Karpas-422 (cell line): ENCODE results near the gene CNTN2. TPM values are rescaled to one million over a fixed set of nuclear protein-coding genes. Genes with fewer than 3 reads are reported as not detected.

Experiments used
- DNase-seq: peaks from one replicate; pipeline ENCODE4 v3.0.0-alpha.2; 2015
- H2AFZ ChIP-seq: fragments of 200-600 bp; sonication (generic); 2 replicates; pipeline ENCODE4 v1.6.1; 2014; ENCODE audit warnings: antibody characterized with exemption, low read length, mixed read lengths
- H3K27ac ChIP-seq: fragments of 200-600 bp; sonication (generic); 2 replicates; pipeline ENCODE4 v1.5.1; 2014; ENCODE audit warnings: mild to moderate bottlenecking, low read length, moderate library complexity
- H3K27me3 ChIP-seq: fragments of 200-600 bp; sonication (generic); 2 replicates; pipeline ENCODE4 v1.6.1; 2014; ENCODE audit warnings: low read length, mixed read lengths
- H3K36me3 ChIP-seq: fragments of 200-600 bp; sonication (generic); 2 replicates; pipeline ENCODE4 v1.6.1; 2014; ENCODE audit warnings: low read length, mixed read lengths; ENCODE audit not compliant: insufficient read depth
- H3K4me1 ChIP-seq: fragments of 200-600 bp; sonication (generic); 2 replicates; pipeline ENCODE4 v1.6.1; 2014; ENCODE audit warnings: mild to moderate bottlenecking, low read length, mixed read lengths
- H3K4me2 ChIP-seq: fragments of 200-600 bp; sonication (generic); 2 replicates; pipeline ENCODE4 v1.6.1; 2014; ENCODE audit warnings: low read length, low read depth, mild to moderate bottlenecking; ENCODE audit not compliant: poor library complexity, severe bottlenecking
- H3K4me3 ChIP-seq: fragments of 200-600 bp; sonication (generic); 2 replicates; pipeline ENCODE4 v1.5.1; 2014; ENCODE audit warnings: mild to moderate bottlenecking, antibody characterized with exemption, low read length, mixed read lengths
- H3K79me2 ChIP-seq: fragments of 200-600 bp; sonication (generic); 2 replicates; pipeline ENCODE4 v1.6.1; 2014; ENCODE audit warnings: mild to moderate bottlenecking, low read length, mixed read lengths
- H3K9ac ChIP-seq: fragments of 200-600 bp; sonication (generic); 2 replicates; pipeline ENCODE4 v1.6.0; 2014; ENCODE audit warnings: low read length
- H3K9me2 ChIP-seq: fragments of 200-600 bp; sonication (generic), shearing (Covaris generic); replicated peaks from 2 replicates; pipeline ENCODE4 v1.6.0; 2014; ENCODE audit warnings: mild to moderate bottlenecking, low read length, moderate library complexity; ENCODE audit not compliant: insufficient read depth
- H3K9me3 ChIP-seq: fragments of 300-700, 200-600 bp; sonication (generic); 2 replicates; pipeline ENCODE4 v1.6.1; 2014; ENCODE audit warnings: low read length, mixed read lengths
- H4K20me1 ChIP-seq: fragments of 200-600 bp; sonication (generic); 2 replicates; pipeline ENCODE4 v1.6.1; 2014; ENCODE audit warnings: mild to moderate bottlenecking, antibody characterized with exemption, low read length, low read depth; ENCODE audit not compliant: insufficient read depth
- total RNA-seq: library from RNA; depleted of rRNA; stranded (reverse); fragments of >200 nt; shearing (Covaris generic); gene quantifications from 2 replicates; pipeline ENCODE4 v1.2.3, GENCODE V29; 2014; ENCODE audit warnings: low replicate concordance

CNTN2 gene
- total RNA-seq, 1 experiment from 2014 or later = not detected

DNA sequence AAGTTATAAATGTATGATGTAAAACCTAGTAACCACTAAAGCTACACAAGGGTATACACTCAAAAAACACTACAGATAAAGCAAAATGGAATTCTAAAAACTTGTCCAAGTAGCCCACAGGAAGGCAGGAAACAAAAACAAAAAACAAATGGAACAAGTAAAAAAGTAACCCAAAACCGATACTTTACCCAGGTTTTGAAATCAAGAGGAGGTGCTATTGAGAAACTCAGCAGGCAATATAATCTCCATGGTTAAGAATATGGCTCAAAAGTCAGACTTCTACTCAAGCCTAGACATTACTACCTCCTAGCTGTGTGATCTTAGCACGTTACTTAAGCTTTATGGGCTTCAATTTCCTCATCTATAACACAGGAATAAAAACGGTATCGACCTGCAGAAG is 65.5 kb downstream of the CNTN2 start:
- Histone ChIP-seq H3K4me2 (peak overlapping the region; percentile 46), H4K20me1 (no peaks in the 10 kb centered on the region), H3K9me3 (no peaks in the 10 kb centered on the region), H3K4me1 (peaks cover 36% of the 10 kb centered on the region), H3K4me3 (no peak overlapping the region), H3K9me2 (no peaks in the 10 kb centered on the region), H3K9ac (no peak overlapping the region), H3K27me3 (no peaks in the 10 kb centered on the region), H3K27ac (peak overlapping the region; percentile 76), H3K36me3 (peaks cover 50% of the 10 kb centered on the region), H3K79me2 (peaks cover 68% of the 10 kb centered on the region), H2AFZ (no peak overlapping the region)
- no peak for DNase-seq

DNA sequence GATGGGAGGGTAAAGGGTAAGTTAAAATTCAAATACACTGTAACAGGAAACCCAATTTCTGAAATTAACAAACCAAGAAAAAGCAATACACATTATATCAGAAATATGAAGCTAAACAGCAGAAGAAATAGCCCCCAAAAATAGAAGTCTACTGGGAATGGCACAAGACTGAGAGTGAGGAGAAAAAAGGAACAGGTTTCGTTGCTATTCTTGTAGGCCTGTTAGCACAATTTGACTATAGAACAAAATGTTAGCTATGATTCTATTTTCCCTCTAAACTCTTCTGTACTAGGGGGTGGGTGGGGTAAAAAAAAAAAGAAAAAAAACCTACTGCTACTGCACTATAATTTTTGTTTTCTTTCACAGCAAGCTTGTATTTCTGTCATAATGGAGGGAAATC is 66.3 kb downstream of the CNTN2 start:
- Histone ChIP-seq H3K4me1 (peaks cover 36% of the 10 kb centered on the region), H3K36me3 (peaks cover 51% of the 10 kb centered on the region), H3K27me3 (no peaks in the 10 kb centered on the region), H3K4me2 (peak overlapping the region; percentile 46), H3K79me2 (peaks cover 74% of the 10 kb centered on the region), H3K4me3 (peak overlapping the region; percentile 6; the same call in 1 of the 2 replicates), H4K20me1 (no peaks in the 10 kb centered on the region), H2AFZ (no peak overlapping the region), H3K9me3 (no peaks in the 10 kb centered on the region), H3K9me2 (no peaks in the 10 kb centered on the region), H3K9ac (0 out of 2 replicates have a peak overlapping the region, but pooled peaks have one; percentile 31), H3K27ac (peak overlapping the region; percentile 76)
- DNase-seq = peak; percentile 45

DNA sequence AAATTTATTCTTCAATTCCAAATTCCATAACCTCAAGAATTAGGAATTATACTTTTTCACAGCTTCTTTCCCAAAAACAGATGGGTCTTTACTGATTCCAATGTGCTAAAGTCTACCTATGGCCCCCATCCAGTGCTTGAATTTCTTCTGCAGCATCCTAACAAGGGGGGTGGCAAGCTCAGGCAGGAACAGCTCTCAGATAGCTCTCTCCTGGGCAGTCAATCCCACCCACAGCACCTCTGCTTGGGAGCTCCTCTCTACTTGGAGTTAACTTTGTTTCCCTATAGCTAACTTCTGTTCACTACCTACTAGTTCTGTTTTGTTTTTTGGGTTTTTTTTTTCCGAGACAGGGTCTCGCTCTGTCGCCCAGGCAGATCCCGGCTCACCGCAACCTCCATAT is 66.7 kb downstream of the CNTN2 start:
- Histone ChIP-seq H3K4me2 (peak overlapping the region; percentile 46), H3K4me3 (peak overlapping the region; percentile 6; the same call in 1 of the 2 replicates), H3K27ac (peak overlapping the region; percentile 76), H3K36me3 (peaks cover 56% of the 10 kb centered on the region), H2AFZ (no peak overlapping the region), H3K4me1 (peaks cover 36% of the 10 kb centered on the region), H4K20me1 (no peaks in the 10 kb centered on the region), H3K9me2 (no peaks in the 10 kb centered on the region), H3K27me3 (no peaks in the 10 kb centered on the region), H3K9me3 (no peaks in the 10 kb centered on the region), H3K9ac (peak overlapping the region; percentile 31; the same call in 1 of the 2 replicates), H3K79me2 (peaks cover 76% of the 10 kb centered on the region)
- DNase-seq = no peak

DNA sequence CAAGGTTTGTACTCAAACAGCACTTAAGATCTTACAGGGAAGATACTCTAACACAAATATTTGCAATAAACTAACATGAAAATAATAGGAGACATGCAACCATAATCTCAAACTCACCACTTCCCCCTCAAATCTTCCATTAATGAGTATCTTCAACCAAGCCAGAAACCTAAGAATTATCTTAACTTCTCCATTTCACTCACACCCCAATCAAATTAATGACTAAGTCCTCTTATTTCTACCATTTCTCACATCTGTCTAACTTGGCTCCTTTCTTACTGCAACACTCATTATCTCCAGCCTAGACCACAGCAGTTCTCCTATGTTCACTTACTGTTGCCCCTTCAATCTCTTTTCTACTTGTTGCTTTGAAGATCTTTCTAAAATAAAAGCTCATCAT is 68.3 kb downstream of the CNTN2 start:
- Histone ChIP-seq H3K9me2 (no peaks in the 10 kb centered on the region), H2AFZ (no peak overlapping the region), H3K4me3 (no peak overlapping the region), H3K27me3 (no peaks in the 10 kb centered on the region), H4K20me1 (no peaks in the 10 kb centered on the region), H3K4me1 (peaks cover 36% of the 10 kb centered on the region), H3K4me2 (no peak overlapping the region), H3K36me3 (peaks cover 54% of the 10 kb centered on the region), H3K9ac (no peak overlapping the region), H3K79me2 (peaks cover 76% of the 10 kb centered on the region), H3K27ac (peak overlapping the region; percentile 65), H3K9me3 (no peaks in the 10 kb centered on the region)
- DNase-seq = no peak

DNA sequence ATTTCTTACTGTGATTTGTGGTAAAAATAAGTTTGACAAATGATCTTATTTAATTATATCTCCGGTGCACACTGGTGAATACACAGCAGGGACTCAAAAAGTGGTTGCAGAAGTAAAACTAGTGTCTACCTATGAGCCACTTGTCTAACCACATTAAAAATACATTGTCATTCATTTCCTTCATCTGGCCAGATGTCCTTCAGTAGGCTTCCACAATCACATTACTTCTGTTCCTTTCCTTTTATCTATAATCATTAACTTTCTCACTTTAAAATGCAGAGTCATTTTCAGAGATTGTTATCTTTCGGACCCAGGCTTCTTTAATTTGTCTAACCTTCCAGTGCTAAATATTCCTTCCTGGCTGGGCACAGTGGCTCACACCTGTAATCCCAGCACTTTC is 75.7 kb downstream of the CNTN2 start:
- no peaks in the 10 kb centered on the region for H3K9me3 ChIP-seq
- H3K36me3 ChIP-seq = peaks cover 26% of the 10 kb centered on the region; the same call in 1 of the 2 replicates
- peaks cover 70% of the 10 kb centered on the region for H3K79me2 ChIP-seq
- no peak for DNase-seq
- no peaks in the 10 kb centered on the region for H3K9me2 ChIP-seq
- no peak overlapping the region for H3K4me3 ChIP-seq
- H3K4me2 ChIP-seq = peak overlapping the region; percentile 93
- H3K27me3 ChIP-seq = no peaks in the 10 kb centered on the region
- H3K9ac ChIP-seq = no peak overlapping the region
- peaks cover 29% of the 10 kb centered on the region for H3K4me1 ChIP-seq
- H3K27ac ChIP-seq = no peak overlapping the region
- H4K20me1 ChIP-seq = peaks cover 15% of the 10 kb centered on the region; the same call in 1 of the 2 replicates
- no peak overlapping the region for H2AFZ ChIP-seq

DNA sequence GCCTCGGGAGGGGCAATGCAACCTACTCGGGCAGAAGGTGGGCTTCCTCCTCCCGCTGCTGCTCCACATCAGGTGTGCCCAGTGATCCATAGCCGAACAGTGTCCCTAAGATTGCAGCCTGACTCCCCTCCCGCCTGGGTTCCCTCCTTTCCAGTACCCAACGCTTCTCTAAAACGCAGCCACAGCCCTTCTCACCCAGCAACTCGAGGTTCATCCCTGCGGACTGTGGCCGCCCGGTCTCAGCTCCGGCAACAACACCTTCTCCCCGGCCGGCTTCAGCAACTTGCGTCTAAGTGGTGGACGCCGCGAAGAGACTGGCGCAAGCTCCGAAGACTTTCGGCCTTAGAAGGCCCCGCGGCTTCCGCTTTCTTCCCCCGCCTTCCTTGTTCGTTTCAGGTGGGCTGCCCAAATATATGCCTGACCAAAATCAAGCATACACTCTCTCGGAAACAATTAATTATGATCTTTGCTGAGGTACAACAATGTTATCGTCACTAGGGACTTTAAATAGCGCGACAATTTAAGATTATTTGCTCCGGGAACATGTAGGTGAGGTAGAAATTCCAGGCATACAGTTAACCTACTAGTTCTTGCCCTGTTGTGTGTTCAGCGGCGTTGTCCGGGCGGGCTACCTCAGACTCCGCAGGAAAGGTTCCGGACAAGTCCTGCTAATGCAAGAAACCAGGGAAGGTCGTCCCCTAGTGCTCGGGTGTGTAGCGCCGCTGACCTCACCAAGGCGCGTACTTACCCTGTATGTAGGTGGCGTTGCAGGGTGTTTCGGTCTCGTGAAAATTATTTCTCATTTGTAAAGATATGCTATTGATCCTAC is 78.9 kb downstream of the CNTN2 start, which contains the start of gene RBBP5:
RBBP5 (minus strand) TSS at position 319 of the 829 bp plus-strand sequence; CDS start at position 214, 105 bp downstream.
- no peaks in the 10 kb centered on the region for H3K9me2 ChIP-seq
- H3K9me3 ChIP-seq = no peaks in the 10 kb centered on the region
- peaks cover 15% of the 10 kb centered on the region; the same call in 1 of the 2 replicates for H4K20me1 ChIP-seq
- peak within 1 kb of the TSS; percentile 87 for H3K27ac ChIP-seq
- DNase-seq = peak; percentile 98
- peaks cover 38% of the 10 kb centered on the region for H3K4me1 ChIP-seq
- H3K27me3 ChIP-seq = no peaks in the 10 kb centered on the region
- peak within 1 kb of the TSS; percentile 99 for H2AFZ ChIP-seq
- peak within 1 kb of the TSS; percentile 90 for H3K9ac ChIP-seq
- peak within 1 kb of the TSS; percentile 93 for H3K4me3 ChIP-seq
- H3K36me3 ChIP-seq = 0 out of 2 replicates have a peak, but pooled peaks cover 7% of the 10 kb centered on the region
- H3K4me2 ChIP-seq = peak within 1 kb of the TSS; percentile 93
- H3K79me2 ChIP-seq = peaks cover 43% of the 10 kb centered on the region

DNA sequence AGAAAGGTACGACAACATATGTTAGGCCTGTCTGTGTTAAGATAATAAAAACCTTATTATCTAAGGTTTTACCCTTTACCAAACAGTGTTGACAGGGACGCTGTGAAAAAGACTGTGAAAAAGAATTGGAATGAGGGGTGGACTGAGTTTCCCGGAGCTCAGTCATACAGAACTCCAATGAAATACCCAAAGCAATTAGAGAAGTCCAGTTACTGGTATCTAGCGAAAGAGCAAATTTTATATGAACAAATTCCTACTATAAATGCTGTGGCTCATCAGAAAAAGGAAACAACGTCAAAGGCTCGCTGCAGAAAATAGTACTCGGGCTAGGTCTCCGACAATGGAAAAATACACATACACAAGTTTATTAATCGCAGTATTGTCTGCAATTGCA is 79.5 kb downstream of the CNTN2 start:
- H3K9me2 ChIP-seq = no peaks in the 10 kb centered on the region
- H4K20me1 ChIP-seq = peaks cover 15% of the 10 kb centered on the region; the same call in 1 of the 2 replicates
- peak overlapping the region; percentile 87 for H3K27ac ChIP-seq
- DNase-seq = no peak
- H2AFZ ChIP-seq = peak overlapping the region; percentile 99
- H3K4me3 ChIP-seq = peak overlapping the region; percentile 93
- 0 out of 2 replicates have a peak, but pooled peaks cover 7% of the 10 kb centered on the region for H3K36me3 ChIP-seq
- H3K27me3 ChIP-seq = no peaks in the 10 kb centered on the region
- H3K9ac ChIP-seq = peak overlapping the region; percentile 90
- H3K79me2 ChIP-seq = peaks cover 41% of the 10 kb centered on the region
- H3K4me2 ChIP-seq = peak overlapping the region; percentile 93
- no peaks in the 10 kb centered on the region for H3K9me3 ChIP-seq
- H3K4me1 ChIP-seq = peaks cover 38% of the 10 kb centered on the region

DNA sequence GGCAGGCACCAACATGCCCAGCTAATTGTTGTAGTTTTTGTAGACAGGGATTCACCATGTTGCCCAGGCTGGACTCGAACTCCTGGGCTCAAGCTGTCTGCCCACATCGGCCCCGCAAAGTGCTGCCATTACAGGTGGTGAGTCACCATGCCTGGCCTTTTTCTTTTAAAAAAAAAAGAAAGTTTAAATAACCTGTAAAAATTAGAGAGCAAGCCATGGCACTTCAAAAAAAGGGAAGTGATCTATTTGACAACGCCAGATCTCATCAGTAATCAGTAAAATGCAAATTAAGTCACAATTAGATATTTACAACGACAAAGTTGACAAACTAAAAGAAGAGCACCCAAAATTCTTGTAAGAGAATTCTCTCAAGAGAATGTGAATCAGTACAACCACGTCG is 81.7 kb downstream of the CNTN2 start:
- H3K4me2 ChIP-seq = peak overlapping the region; percentile 32
- no peak overlapping the region for H3K4me3 ChIP-seq
- peaks cover 11% of the 10 kb centered on the region; the same call in 1 of the 2 replicates for H4K20me1 ChIP-seq
- H3K27me3 ChIP-seq = no peaks in the 10 kb centered on the region
- H3K79me2 ChIP-seq = peaks cover 21% of the 10 kb centered on the region
- H3K9me2 ChIP-seq = no peaks in the 10 kb centered on the region
- no peak overlapping the region for H3K9ac ChIP-seq
- H3K36me3 ChIP-seq = no peaks in the 10 kb centered on the region
- H3K9me3 ChIP-seq = no peaks in the 10 kb centered on the region
- no peak overlapping the region for H3K27ac ChIP-seq
- peak; percentile 73 for DNase-seq
- 0 out of 2 replicates have a peak overlapping the region, but pooled peaks have one; percentile 15 for H2AFZ ChIP-seq
- peaks cover 30% of the 10 kb centered on the region for H3K4me1 ChIP-seq
